Globus pallidus (tissue), 1 donor: ENCODE measurements around the gene DLG4.

Experiments used
- DNase-seq: peaks from one replicate; pipeline ENCODE4 v3.0.0-alpha.2; 2015; ENCODE audit warnings: low spot score

Gene DLG4

DNA sequence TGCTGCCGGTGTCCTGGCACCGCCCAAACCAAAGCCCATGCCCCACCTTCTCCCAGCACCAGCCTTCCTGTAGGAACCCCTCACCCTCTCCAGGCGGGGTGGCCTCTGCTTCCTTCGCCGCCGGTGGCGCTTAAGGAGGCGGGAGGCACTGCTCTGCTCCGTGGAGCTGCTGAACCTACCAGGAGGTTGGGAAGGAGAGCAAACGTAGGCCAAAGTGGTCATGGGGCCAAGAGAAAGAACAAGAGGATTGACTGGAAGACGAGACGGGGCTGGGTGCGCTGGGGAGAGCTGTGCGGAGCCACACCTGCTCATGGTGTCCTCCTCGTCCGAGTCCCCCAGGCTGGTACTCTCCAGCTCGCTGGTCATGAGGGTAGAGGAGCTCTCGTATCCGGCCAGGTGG lies 9.9 kb upstream of the DLG4 start:
- DNase-seq = no peak

DNA sequence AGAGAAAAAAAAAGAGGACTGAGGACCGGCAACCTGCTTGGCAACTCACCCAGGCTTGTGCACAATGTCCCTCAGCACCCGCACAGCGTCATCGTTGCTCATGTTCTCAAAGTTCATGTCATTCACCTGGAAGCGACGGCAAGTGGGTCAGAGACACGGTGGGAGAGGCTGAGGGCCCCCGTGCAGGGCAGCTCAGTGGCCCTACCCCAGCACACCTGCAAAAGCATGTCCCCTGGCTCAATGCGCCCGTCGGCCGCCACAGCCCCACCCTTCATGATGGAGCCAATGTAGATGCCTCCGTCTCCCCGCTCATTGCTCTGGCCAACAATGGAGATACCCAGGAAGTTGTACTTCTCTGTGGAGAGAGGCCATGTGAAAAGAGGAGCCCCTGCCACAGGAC lies 9.3 kb upstream of the DLG4 start:
- no peak for DNase-seq

DNA sequence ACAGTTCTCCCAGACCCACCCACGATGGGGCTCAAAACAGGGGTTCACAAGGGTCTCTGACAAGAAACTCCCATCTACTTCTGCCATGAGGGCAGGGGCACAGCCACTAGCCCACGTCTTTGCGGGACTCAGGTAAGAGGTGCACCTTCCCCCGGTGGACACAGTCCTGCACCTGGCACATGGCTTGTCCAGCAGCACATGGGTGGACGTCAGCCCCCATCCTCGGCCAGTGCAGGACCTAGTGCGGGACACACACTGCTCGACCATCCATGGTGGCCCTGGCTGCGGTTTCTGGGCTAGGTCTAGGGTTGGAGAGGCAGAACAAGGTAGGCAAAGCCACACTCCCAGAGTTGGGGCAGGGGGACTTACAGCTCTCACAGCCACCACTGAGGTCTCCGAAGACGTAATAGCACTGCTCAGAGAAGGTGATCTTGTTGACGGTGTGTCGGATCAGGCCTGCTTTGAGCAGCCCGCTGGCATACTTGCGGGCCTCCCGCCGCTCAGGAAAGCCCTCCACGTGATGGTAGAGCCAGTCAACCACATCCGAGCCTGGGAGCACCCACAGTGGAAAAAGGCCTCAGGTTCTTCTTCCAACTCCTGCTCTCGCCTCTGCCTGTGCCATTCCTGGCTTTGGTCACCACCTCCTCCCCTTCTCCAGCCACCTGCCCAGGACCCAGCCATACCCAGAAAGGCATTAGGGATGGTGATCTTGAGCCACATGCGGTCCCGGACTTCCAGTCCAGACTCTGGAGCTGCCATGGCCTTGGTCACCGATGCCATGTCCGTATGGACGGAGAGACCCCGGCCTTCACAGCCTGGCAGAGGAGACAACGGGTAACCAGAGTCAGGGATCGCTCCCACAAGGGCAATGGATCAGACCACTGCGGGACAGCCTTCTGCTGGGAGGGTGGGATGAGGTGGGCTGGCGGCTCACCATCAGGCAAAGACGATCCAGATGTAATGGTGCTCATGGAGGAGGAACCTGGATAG lies 7.4 kb upstream of the DLG4 start:
- no peak for DNase-seq

DNA sequence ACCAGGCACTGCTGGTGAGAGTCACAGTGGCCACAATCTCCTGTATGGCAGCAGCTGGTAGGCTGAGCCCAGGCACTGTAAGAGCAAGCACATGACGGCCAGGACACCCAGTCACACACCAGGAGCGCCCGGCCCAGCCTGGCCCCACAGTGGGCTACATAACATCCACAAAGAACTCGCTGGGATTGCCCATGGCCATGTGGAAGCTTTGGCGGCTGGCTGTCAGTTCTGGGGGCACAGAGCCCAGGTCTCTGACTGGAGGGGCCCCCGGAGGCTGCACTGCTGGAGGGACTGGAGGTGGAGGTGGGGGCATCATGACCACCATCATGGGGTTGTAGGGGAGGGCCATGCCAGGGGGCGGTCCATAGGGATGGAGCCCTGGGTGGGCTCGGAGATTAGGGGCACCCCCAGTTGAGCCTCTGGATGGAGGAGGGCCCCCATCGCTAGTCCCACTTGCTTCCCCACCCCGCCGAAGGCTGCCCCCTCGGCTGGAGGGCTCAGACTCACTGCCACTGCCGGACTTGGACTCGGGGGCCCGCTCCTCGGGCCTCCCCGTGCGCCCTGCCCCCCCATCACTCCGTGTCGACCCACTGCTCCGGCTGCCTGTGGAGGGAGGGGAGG lies 6.2 kb upstream of the DLG4 start:
- no peak for DNase-seq

DNA sequence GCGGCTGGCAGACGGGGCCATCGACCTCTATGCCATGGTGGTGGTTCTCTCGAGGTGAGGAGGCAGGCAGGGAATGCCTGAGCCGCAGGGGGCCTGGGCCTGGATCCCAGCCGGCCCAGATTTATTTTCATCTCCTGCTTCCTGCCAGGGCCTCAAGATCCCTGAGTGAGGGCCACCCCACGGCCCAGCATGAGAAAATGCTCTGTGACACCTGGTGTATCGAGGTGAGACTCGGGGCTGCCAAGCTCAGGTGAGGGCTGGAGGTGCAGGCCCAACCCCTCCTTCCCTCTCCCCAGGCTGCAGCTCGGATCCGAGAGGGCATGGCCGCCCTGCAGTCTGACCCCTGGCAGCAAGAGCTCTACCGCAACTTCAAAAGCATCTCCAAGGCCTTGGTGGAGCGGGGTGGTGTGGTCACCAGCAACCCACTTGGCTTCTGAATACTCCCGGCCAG lies 5.0 kb upstream of the DLG4 start:
- no peak for DNase-seq

DNA sequence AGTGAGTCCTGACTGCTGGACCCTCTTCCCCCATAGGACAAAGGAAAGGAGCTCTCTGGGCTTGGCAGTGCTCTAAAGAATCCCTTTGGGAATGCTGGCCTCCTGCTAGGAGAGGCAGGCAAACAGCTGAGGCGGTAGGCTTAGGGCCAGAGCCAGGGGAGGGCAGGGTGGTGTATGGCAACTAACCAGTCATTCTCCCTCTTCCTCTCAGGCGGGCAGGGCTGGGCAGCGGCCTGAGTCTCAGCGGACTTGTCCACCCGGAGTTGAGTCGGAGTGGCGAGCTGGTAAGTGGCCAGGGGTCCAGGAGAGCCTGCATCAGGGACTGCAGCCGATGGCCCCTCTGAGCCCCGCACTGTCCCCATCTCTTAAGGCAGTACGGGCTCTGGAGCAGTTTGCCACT lies 4.5 kb upstream of the DLG4 start:
- DNase-seq = no peak

DNA sequence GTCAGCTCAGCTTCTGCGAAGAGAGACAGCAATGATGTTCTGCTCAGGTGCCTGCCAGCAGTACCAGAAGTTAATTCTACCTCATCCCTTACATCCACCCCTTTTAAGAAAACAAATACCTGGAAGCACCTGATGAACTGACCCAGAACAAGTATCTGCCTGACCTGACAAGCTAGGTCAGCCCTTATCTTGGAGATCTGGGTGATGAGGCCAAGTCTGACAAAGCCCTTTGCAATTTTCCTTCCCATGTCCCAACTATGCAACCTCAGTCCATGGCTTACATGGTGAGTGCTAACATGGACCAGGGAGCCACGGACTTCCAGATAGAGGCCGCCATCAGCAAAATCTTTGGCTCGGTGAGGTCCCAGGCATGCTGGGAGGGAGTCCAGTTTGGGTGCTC lies 3.7 kb upstream of the DLG4 start:
- DNase-seq = no peak

DNA sequence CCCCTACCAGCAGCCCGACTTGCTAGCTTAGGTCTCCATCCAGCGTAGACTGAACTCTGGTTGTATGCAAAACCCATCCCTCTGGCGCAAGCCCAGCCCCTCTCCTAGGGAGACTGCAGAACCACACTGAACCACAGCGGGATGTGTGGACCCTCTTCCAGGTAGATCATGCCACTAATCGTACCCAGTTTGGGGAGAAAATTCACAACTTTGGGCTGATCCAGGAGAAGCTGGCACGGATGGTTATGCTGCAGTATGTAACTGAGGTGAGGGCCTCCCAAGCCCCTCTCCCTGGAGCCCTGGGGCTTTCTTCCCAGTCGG lies 3.3 kb upstream of the DLG4 start:
- DNase-seq = no peak

DNA sequence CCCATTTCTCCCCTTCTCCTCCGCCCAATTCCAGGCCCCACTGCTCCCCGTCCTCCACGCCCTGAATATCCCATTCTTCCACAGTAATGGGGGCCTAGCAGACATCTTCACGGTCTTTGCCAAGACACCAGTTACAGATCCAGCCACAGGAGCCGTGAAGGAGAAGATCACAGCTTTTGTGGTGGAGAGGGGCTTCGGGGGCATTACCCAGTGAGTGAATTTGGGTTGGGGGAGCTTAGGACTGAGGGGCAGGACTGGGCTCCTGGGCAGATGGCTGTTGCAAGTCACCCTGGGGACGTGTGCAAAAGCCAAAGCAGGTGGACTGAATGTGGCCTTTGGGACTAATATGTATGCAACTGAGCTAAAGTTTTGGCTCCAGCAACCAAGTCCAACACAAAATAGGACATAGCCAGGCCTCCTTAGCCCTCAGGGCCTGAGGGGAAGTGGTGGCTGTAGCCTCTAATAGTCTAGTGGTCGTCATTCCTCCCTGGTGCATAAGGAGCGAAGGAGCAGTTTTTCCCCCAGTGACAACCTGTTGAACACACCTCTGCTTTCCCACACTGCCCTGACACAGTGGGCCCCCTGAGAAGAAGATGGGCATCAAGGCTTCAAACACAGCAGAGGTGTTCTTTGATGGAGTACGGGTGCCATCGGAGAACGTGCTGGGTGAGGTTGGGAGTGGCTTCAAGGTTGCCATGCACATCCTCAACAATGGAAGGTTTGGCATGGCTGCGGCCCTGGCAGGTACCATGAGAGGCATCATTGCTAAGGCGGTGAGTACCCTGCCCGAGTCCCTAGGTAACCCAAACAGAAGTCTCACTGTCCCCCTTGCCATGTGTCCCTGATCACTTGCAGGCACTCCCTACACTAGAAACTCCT lies 2.7 kb upstream of the DLG4 start:
- DNase-seq = no peak

DNA sequence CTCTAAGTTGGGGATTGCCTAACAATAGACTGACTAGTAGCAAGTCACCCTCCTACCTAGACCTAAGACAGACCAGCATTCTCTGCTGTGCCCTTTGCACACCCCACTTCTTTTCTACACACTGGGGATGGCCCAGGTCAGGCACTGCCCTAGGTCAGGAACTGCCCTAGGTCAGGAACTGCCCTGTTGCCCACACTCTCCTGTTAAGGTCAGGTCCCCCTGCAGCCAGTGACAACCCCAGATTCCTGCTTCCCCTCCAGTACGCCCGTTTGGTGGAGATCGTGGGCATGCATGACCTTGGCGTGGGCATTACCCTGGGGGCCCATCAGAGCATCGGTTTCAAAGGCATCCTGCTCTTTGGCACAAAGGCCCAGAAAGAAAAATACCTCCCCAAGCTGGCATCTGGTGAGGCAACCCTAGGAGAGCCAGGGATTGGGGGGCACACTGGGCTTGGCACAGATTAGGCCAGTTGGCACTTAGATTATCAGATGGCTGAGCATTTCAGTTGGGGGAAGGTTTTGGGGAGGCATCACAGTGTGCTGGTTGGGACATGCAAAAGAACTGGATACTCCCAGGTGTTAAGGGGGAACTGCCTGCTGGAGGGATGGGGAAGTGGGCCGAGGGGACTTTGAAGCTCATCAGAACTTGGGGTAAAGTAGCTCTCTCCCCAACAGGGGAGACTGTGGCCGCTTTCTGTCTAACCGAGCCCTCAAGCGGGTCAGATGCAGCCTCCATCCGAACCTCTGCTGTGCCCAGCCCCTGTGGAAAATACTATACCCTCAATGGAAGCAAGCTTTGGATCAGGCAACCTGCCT lies 1.8 kb upstream of the DLG4 start:
- no peak for DNase-seq

DNA sequence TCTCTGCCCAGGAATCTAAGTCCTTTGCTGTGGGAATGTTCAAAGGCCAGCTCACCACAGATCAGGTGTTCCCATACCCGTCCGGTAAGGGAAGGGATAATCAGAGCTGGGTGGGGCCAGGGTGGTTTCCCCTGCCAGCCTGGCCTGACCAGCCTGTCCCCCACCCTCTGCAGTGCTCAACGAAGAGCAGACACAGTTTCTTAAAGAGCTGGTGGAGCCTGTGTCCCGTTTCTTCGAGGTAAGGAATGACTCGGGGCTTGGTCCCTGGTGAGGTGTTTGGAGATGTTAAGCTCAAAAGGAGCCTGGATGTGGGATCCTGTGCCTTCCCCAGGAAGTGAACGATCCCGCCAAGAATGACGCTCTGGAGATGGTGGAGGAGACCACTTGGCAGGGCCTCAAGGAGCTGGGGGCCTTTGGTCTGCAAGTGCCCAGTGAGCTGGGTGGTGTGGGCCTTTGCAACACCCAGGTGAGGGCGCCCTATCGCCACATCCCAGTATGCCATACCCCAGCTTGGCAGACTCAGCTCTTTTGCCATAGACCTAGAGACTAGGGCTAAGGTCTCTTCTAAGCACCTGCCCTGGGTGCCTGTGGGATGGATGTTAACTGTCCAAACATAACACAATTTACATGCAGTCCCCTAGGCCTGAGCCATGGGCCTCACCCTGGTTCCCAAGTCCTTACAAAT lies 1.1 kb upstream of the DLG4 start:
- DNase-seq = no peak

DNA sequence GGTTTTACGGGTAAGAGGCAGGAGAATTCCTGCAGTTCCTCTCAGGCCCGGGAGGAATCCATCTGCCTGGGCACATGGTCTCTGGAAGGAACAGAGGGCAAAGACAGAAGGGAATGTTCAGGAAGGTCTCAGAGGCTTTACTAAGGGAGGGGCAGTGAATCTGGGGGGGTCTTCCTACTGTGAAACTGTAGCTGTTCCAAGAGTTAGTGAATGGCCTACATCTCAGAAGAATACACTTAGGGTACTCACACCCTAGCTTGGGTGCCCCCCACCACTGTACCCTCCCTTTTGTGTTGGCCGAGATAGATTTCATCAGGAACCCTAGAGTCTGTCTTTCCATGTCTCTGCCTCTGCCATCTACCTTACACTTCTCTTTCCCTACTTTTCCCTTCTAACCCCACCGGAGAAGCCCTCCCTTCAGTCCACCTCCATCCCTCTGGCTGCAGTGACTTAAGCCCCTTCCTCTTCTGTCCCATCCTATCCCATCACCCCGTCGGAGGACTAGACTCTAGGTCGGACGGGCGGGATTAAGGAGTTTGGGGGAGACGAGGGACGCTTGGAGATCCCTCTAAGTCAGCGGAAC lies 316 bp downstream of the DLG4 start:
- DNase-seq = no peak

DNA sequence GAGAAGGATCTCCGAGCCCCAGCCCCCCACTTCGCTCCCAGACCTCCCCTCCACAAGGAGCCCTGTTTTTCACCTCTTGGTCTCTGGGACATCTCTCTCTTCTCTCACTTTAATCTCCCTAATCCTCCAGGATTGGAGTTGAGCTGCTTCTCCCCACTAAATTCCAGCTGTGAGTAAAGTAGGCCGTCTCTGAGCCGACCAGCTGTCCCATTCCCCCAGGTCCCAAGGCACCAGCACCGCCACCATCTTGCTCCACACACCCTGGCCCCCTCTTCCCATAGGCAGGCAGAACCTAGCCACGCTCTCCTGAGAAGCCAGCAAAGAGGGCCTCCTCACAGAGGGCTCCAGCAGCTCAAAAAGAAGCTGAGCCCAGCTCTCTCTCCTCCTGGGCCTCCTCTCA lies 878 bp downstream of the DLG4 start:
- DNase-seq = no peak

DNA sequence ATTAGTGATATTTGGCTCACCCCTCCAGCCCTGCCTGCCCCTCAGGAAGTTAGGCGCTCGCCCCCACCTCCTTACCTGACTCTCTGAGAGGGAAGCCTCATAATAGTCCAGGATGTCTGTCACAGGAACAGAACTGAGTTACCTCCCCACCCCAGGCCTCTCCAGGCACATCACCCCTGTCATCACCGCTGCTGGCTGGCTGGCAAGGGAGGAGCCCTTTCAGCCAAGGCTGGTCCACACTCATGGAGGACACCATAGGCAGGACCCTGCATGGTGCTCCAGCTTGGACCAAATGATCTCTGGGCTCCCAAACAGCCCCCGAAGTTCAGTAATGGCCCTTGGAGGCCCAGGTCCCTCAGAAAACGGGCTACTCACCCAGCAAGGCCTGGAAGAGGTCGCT lies 1.5 kb downstream of the DLG4 start:
- no peak for DNase-seq

DNA sequence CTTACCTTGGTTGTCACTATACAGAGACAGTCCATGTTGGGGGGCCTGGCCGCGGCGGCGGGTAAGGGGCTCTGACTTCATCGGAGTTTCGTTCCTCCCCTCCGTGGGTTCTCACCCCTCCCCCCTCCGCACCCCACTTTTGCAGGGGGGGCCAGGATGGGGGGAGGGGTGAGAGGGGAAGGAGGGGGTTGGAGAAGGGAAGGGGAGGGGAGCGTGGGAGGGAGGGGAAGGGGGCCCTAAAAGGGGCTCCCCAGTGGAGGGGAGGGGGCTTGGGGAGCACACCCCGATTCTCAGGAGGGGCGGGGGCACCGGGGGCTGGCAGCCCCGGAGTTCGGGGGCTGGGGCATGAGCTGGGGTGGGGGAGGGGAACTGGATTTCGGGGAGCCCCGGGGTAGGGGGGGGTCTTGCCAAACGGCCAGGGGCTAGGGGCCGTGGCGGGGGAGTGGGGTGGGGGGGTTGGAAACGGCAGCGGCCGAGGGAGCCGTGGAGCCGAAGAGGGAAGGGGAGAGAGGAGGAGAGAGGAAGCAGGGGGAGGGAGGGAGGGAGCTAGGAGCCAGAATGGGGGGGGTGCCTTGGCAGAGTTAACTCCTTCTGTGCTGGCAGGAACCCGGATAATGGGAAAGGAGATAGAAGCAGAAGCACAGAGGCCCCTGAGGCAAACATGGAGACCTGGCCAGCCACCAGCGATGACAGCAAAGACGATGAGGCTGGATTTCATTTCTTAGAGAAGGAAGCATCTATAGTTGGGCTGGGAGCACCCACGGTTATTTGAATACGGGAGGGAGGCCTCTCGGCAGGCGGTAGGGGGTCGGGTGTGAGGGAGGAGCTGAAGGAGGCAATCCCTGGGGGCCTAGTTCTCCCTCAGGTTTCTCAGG lies 2.3 kb downstream of the DLG4 start:
- DNase-seq = no peak

DNA sequence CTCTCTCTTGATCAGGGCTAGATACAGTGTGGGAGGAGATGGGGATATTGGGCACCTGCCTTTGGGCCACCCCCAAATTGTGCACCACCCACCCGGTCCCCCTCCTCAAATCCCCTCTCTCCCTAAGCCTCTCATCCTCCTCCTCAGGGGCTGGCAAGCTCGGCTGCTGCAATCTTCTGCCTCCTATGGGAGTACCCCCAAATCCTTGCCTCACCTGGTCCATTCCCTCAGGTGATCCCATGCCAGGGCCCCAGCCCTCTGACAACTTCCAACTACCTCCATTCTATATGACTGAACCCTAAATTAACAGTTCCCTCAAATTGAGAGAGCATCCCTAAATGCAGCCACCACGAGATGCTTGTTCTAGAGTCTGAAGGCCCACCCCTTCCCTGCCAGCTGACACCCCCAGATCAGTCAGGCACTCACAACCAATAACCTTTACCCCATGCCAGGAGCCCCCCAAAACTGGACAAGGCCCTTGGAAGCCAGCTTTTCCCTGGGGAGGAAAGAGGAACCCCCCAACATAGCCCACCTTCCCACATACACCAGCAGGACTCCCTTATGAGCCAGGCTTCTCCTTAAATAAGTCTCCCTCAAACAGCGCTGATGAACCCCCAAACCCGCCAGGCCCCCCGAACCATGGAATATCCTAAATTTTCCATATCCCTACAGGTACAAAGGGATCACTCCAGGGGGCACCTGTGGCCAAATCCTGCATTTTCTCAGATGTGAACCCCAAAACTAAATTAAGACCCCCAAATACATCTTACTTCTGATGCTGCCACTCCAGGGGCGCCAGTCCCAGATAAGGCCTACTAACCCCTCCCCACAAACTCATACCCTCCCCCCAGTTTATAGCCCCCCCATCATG lies 3.2 kb downstream of the DLG4 start:
- no peak for DNase-seq

DNA sequence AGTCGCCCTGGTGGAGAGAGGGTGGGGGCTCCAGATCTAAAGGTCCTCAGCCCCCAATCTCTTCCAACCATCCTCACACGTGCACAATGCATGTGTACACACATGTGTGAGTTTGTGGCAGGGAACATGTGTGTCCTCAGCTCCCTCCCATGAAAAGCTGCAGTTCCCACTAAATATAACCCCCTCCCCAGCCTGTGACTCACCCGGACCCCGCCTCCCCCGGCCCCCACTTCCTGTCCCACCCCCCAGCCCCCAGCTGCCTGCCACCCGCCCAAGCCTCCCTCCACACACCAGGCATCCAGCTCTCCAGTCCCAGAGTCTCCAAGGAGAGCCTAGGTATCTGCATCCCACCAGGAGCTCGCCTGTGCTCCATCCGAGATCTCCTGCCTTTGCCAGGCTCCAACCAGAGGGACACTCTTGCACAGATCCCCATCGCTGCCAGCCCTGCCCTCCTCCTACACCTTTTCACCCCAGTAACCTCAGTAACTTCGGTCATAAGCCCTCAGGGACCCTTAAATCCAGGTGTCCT lies 3.9 kb downstream of the DLG4 start:
- DNase-seq = no peak

DNA sequence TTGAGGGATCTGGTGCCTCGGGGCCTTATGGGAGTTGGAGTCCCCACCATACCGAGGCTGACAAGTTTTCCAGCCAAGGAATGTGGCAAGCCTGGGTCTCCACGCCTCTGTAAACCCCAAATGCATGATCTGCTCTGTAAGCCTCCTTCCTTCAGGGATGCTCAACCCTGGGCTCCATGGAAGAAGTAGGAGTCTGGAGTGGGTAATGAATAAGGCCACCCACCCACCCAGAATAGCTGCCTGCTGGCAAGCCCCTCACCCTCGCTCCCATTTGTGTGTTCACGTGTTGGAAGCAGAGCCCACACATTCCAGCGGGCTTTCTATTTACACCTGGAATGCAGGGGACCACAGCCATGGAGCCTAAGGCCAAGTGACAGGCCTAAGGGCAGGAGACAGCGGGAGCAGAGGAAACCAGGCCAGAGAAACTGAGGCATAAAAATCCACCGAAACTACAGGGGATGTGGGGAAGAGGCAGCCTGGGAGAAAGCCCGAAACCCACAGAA lies 4.4 kb downstream of the DLG4 start:
- DNase-seq = no peak
